Fibroblast of gingiva (primary cell): ENCODE results near the gene MORC1.

Experiments
- DNase-seq: peaks from one replicate; pipeline ENCODE4 v3.0.0-alpha.2; 2011; ENCODE audit warnings: low read depth

MORC1 gene

GRCh38 chr3:109025896-109026295 lies 92.0 kb downstream of the MORC1 start:
- DNase-seq, result no peak

- DNase-seq, result peak; percentile 34
These were observed 94.2 kb downstream of the MORC1 start for GRCh38 chr3:109023656-109024254.

GRCh38 chr3:109023167-109023566 lies 94.8 kb downstream of the MORC1 start:
- no peak for DNase-seq

- DNase-seq, result no peak
These were observed 96.4 kb downstream of the MORC1 start for GRCh38 chr3:109021556-109021955.

- DNase-seq, result no peak
These were observed 99.1 kb downstream of the MORC1 start for GRCh38 chr3:109018828-109019227.

- no peak for DNase-seq
These were observed 112.5 kb downstream of the MORC1 start for GRCh38 chr3:109005443-109005842.

GRCh38 chr3:108998436-108998835 lies 119.5 kb downstream of the MORC1 start:
- DNase-seq, result no peak

- no peak for DNase-seq
These were observed 132.1 kb downstream of the MORC1 start for GRCh38 chr3:108985844-108986243.

GRCh38 chr3:108983051-108983450 lies 134.9 kb downstream of the MORC1 start:
- DNase-seq, result no peak

- no peak for DNase-seq
These were observed 141.9 kb downstream of the MORC1 start for GRCh38 chr3:108976058-108976457.

GRCh38 chr3:108973019-108973418 lies 144.9 kb downstream of the MORC1 start:
- DNase-seq, result no peak

GRCh38 chr3:108972482-108972881 lies 145.5 kb downstream of the MORC1 start:
- no peak for DNase-seq

GRCh38 chr3:108970561-108970960 lies 147.4 kb downstream of the MORC1 start:
- DNase-seq, result no peak

GRCh38 chr3:108966773-108967172 lies 151.2 kb downstream of the MORC1 start:
- no peak for DNase-seq

GRCh38 chr3:108959017-108959416 lies 158.9 kb downstream of the MORC1 start:
- no peak for DNase-seq

GRCh38 chr3:108953700-108954099 lies 164.2 kb downstream of the MORC1 start, which contains the start of gene GUCA1C:
Gene GUCA1C (minus strand): TSS chr3:108953879. CDS start chr3:108953762, 117 bp downstream.
- no peak for DNase-seq

GRCh38 chr3:108953210-108953609 lies 164.7 kb downstream of the MORC1 start:
- no peak for DNase-seq

GRCh38 chr3:108951820-108952501 lies 166.0 kb downstream of the MORC1 start:
- no peak for DNase-seq

- DNase-seq, result no peak
These were observed 170.1 kb downstream of the MORC1 start for GRCh38 chr3:108947855-108948254.

- no peak for DNase-seq
These were observed 171.3 kb downstream of the MORC1 start for GRCh38 chr3:108946292-108947285.

GRCh38 chr3:108940568-108941263 lies 177.2 kb downstream of the MORC1 start:
- no peak for DNase-seq

GRCh38 chr3:108940166-108940565 lies 177.8 kb downstream of the MORC1 start:
- DNase-seq, result no peak
